Kidney glomerular epithelial cell (primary cell): Measurements from ENCODE around the gene THSD1.
A peak's percentile ranks its signal among the peaks of the same experiment; 100 is the strongest.
"Not testable (repeated sequence)": the region's sequence is repeated elsewhere in the genome, so short reads cannot be mapped to it uniquely, and the experiment has no call there.

Source experiments
- DNase-seq: peaks from one replicate; lab custom pipeline; 2025; lab: John Stamatoyannopoulos, UW

THSD1 gene

DNA sequence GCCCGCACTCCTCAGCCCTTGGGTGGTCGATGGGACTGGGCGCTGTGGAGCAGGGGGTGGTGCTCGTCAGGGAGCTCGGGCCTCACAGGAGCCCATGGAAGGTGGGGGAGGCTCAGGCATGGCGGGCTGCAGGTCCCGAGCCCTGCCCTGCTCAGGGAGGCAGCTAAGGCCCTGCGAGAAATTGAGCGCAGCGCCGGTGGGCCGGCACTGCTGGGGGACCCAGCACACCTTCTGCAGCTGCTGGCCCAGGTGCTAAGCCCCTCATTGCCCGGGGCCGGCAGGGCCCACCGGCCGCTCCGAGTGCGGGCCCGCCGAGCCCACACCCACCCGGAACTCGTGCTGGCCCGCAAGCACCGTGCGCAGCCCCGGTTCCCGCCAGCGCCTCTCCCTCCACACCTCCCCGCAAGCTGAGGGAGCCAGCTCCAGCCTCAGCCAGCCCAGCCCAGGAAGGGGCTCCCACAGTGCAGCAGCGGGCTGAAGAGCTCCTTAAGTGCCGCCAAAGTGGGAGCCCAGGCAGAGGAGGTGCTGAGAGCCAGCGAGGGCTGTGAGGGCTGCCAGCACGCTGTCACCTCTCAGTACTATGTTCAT is 2.2 kb upstream of the THSD1 start:
- not testable (repeated sequence) for DNase-seq

DNA sequence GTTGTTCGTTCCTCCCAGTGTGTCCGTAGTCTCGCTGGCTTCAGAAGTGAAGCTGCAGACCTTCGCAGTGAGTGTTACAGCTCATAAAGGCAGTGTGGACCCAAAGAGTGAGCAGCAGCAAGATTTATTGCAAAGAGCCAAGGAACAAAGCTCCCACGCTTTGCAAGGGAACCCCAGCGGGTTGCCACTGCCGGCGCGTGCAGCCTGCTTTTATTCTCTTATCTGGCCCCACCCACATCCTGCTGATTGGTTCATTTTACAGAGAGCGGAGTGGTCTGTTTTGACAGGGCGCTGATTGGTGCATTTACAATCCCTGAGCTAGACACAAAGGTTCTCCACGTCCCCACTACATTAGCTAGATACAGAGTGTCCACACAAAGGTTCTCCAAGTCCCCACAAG is 1.5 kb upstream of the THSD1 start:
- not testable (repeated sequence) for DNase-seq

DNA sequence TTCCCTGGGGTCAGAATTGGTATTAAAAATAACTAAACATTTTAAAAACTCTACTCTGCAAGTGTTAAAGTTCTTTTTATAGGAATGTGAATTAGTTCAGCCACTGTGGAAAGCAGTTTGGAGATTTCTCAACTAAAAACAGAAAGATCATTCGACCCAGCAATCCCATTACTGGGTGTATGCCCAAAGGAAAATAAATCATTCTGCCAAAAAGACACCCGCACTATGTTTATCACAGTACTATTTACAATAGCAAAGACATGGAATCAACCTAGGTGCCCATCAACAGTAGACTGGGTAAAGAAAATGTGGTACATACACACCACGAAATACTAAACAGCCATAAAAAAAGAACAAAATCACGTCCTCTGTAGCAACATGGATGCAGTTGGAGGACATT is 657 bp upstream of the THSD1 start:
- no peak for DNase-seq

DNA sequence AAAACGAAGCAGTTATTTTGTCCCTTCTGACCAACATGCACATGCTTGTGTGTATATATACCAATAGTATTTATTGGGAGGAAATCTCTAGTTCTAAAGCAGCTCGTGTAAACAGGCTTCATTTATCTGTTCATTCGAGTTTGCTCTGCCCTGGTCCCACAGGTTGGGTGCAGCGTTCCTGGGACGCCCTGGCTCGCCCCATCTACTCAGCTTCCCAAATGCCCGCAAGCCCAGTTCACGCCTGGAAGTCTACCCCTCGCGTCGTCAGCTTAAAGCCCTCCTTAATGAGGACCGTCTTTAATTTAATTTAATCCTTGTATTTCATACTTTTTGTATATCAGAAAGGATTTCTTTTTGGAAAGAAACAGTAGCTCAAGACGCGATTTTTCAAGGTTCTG is 604 bp downstream of the THSD1 start:
- no peak for DNase-seq

DNA sequence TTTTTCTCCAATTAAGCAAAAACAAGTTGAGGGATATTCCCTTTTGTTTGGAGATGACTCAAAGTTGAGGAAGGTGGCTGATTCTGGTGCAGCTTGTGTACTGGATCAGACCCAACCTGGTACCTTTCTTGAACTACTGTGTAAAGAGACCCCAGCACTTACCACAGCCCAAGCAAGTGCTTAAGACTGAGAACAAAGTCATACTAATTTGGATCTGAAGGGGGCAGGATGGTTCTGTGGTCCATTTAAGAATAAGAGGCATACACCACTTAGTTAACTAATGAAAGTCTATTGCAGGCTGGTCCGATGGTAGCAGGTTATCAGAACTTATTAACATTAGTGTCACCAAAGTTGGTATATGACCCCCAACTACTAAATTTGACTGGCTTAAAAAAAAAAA is 6.3 kb downstream of the THSD1 start:
- DNase-seq, result no peak

DNA sequence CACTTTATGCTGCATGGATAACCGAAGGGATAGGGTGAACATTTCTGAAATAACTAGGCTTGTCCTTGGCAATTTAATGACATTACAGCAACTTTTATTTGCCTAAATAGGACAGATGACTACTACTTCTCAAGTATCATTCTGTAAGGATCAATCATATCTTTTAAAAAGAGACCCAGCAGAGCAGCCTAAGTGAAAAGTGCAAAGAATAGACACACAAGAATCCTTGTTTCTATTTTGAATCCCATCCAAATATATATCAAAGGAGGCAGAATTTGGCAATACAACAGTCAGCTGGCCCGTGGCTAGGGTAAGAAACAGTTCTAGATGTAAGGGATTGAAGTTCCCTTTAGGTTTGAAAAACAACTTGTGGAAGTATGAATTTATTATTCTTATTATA is 6.9 kb downstream of the THSD1 start:
- no peak for DNase-seq

DNA sequence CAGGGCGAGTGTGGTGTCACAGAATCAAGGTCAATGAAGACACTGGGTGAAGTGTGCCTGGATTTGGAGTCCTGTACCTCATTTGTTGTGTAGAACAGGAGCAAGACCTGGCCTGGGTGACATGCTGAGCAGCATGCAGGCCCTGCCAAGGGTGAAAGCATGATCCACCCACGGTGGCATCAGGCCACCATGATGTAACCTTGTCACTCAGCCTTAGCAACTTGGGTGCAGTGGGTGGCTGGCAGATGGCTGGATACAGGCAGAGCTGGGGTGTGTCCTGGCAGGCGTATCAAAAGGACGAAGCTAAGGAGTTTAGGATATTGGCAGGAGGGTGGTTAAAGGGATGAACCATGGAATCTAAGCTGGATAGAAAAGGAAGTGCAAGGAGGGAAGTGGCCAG is 10.3 kb downstream of the THSD1 start:
- DNase-seq, result no peak

DNA sequence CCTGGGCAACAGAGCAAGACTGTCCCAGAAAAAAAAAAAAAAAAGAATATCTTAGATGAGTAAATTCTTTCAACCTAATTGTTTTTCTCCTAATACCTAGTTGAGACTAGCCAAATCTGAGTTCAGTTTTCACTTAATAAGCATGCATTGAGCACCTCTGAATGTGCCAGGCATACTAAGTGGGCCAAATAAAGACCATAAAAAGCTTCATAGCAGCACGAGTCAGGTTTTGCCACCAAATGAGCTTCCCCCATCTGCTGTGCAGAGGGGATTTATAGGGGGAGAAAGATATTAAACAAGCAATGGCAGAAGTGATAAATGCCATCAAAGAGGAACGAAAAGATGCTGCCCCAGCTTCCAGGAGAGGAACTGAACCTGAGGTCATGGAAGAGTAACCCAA is 11.4 kb downstream of the THSD1 start:
- DNase-seq, result no peak

DNA sequence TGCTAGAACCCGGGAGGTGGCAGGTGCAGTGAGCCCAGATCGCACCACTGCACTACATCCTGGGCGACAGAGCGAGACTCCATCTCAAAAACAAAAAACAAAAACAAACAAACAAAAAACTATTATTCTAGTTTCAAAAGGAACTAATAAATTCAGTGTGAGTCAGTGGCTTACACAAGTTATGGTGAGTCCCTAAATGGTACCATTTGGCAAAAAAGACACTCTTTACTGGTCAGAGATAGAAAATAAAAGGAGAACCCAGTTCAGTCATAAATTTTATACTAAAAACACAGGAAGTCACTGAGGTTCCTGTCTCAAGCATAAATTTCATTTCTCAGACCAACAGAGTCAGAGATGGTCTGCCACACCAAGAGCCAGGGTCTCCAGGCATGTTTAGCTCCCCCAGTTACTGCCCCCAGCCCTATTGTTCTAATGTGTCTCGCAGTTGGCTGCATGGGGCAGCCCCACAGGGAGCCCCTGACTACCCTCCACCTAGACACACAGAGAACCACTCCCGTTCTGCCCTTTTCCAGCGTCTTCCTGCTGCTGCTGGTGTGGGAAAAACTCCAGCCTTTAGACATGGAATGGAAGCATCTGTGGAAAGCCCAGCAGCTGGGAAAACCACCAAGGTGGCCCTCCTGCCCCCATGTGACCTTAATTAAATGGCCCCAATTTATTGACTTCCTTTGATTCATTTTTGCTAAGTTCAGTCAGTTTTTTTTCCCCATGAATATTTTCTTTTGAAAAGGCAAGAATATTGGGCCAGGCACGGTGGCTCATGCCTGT is 12.2 kb downstream of the THSD1 start:
- no peak for DNase-seq

DNA sequence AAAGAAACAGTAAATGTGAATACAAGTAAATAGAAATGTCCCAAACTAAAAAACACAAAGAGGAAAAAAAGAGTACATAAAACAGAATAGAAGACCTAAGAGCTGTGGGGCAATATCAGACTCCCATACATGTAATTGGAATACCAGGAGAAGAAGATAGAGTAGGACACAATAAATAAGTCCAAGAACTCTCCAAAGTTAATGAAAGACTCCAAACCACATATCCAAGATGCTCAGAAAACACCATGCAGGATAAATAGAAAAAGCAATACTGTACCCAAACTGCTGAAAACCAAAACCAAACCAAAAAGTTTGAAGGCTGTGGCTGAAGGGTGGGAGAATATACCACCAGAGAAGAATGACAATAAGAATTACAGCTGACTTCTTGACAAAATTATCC is 18.3 kb downstream of the THSD1 start:
- DNase-seq, result no peak

DNA sequence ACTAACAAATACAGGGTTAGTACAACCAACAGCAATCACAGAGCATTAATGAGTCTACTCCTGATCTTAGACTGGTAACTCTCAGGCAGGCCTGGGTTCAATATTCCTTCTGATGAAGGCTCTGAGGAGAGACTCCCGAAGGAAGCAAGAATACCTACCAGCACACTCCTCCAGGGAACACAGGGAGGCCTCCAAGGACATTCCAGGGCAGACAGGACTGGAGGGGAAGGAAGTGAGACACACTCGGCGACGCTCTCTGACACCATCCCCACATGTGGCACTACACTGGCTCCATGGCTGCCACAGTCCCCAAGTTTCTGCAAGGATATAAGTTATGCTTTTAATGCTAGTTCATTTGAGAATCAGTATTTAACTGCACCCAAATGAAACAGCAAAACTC is 20.1 kb downstream of the THSD1 start:
- no peak for DNase-seq

DNA sequence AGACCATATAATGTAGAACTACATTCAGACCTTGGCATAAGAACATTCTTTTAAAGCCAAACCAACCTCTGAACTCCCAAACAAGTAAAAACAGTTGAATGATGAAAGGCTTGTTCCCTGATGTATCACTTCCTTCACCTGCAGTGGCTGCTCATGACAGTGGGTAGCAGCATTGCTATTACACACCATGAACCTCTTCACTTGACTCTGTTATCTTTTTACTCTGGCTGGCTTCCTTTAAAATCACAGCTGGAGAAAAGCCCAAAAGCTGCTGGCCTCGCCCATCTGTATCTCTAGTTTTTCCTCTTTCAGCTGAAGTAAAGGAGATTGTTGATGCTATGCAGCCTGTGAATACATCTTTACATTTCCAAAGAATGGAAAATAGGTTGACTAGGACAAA is 22.6 kb downstream of the THSD1 start:
- no peak for DNase-seq

DNA sequence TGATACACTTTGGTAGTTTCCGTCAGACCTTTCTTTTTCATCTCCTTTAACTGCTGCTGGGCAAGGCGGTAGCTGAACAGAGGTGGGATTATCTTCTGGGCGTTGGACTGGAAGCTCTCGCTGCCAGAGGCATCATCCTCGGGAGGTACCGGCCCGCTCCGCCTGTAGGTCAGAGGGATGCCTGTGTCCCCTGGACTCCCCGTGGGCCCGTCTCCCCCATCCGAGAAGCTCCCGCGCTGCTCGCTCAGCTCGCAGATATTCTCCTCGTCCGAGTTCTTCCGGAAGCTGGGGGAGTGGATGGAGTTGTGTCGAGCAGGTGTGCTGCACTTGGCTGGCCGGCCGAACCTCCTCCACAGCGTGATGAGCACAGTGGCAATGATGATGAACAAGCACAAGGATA is 27.7 kb downstream of the THSD1 start:
- no peak for DNase-seq

DNA sequence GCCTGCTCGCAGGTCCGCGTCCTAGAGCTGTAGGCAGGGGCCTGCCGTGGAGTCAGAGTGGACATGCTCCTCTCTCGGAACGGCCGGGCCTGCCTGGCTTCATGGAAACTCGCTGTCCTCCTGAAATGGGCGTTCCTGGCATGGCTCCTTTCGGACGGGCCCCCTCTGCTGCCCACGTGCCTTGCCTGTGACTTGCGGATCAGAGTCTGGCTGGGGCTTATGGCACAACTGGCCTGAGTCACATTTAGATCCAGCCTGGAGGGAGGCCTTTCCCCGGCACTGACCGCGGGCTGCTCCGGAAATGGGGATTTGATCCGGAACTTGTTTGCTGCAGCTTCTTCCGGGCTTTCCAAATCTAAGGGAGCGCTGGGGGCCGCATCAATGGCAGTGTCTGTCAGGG is 28.1 kb downstream of the THSD1 start:
- no peak for DNase-seq

DNA sequence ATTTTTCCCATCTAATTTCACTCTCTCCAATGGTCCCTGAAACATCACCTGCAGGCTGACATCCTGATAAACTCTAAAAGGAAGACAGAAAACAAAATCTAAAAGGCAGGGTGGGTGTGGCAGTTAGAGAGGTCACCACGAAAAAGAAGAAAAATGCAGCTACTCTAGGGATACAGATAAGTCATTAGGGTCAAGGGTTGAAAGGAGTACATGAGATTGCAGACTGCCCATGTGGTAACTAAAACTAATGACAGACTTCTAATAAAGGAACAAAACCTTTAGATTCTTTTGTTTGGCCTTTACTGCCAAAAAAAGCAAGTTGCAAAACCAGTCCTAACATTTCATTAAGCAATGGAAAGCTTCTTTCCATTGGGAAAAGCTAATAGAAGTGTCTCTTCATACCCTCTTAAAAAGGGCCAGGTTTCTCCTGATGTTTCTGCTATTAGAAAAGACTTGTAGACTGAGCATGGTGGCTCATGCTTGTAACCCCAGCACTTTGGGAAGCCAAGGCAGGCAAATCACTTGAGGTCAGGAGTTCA is 31.0 kb downstream of the THSD1 start:
- DNase-seq, result no peak

DNA sequence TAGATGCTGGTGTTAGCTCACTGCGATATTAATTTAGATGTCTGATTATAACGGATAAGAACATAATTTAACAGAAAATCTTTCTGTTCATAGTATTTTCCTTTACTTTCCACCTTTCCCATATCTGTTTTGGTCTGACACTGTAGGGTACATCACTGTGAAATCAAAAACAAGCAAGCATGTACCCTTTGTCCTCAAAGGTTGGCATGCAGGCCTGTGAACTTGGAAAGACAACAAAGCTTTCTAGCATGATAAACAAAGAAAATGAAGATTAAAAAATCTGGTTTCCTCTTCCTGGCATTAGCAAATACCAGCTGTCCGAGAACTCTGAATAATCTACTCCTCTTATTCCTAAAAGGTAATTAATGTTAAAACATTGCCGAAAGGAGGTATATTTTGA is 31.6 kb downstream of the THSD1 start:
- DNase-seq, result no peak

DNA sequence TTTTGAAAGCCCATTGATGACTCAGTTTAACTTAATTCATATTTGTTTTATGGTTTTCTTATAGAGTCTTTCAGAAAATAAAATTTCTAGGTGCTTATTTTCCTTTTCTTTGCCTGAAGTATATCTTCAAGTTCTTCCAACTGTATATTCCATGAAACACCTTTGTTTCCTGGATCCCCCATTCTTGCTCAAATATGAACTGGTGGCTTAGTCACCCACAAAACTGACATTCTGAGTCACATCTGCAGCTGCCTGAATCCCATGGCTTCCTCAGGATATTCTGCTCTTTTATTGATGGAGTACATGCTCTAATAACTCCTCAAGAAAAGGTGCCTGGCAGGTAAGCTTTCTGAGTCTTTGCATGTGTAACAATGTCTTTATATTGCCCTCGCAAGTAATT is 32.7 kb downstream of the THSD1 start:
- peak; percentile 33 for DNase-seq

DNA sequence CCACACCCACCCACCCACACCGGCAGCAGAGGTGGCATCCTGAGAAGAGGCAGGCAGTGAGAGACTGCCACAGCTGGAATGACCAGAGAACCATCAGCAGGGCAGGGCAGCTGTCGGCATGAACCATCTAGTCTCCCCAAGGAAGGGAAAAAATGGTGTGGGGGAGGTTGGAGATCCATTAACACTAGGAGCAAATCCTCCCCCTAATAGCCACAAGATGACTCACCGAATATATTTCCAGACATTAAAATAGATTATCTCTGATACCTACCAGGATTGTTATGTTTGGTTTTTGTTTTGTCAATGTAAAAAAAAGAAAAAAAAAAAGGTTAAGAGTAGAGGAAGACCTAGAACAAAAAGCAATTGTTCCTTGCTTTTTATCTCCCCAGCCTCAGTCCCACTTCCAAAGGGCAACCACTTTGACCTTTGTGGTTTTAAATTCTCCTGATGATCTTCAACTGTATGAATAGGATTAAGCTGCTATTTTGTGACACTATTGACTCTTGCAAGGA is 34.2 kb downstream of the THSD1 start:
- DNase-seq, result peak; percentile 91

DNA sequence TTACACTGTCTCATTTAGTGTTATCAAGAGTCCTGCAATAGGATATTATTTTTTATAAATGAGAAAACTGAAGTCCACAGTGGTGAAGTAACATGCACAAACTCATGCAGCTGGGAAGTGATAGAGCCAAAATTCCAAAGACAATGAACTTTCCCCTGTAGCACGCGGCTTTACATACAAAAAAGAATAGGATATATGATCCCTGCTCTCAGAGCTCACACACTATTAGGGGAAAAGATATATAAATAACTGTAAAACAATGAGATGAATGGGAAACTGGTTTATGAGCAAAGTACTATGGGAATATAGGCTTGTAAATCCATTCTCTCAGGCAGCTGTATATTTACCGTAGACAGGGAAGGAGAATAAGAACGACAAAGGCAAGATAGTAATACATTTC is 39.7 kb downstream of the THSD1 start:
- no peak for DNase-seq

DNA sequence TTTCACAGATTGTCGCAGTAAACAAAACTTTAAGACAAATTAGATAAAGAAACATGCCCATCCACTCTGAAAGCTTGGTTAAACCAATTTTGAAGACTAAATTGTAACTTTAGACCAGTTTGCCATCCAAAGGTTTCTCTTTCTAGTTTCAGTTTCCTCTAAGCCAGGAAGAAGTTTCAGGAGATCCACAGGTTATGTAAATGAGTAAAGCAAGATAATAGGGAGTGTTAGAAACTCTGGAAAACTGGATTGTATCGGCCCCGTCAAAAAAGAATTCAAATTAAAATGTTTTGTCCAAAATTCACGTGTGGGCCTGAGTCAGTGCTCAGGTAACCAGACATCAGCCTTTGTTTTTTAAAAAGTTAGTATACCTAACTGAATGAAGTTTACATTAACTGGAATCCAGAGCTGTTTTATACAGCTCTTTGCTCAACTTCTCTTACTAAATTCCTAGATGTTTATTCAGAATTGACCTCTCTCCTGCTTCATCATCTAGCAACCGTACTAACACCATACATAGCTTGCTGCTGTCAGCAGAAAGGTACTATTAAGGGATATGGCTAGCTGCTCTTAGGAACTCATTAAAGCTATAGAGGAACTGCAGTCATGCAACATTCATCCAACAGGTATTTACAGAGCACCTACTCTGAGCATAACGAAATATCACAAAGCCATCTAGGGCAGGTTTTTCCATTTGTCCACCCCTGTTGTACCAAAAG is 43.6 kb downstream of the THSD1 start:
- peak; percentile 16 for DNase-seq

DNA sequence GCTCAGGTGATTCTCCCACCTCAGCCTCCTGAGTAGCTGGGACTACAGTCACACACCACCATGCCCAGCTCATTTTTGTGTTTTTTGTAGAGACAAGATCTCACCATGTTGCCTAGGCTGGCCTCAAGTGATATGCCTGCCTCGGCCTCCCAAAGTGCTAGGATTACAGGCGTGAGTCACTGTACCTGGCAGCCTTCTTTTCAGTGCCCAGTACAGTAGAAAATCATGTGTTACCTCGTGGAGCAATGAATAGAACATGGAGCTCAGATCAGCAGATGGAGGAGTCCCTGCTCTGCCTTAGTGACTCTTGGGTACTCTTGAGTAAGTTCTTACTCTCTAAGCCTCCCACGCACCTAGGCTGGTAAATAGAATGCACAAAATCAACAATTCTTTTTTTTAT is 44.7 kb downstream of the THSD1 start:
- no peak for DNase-seq

DNA sequence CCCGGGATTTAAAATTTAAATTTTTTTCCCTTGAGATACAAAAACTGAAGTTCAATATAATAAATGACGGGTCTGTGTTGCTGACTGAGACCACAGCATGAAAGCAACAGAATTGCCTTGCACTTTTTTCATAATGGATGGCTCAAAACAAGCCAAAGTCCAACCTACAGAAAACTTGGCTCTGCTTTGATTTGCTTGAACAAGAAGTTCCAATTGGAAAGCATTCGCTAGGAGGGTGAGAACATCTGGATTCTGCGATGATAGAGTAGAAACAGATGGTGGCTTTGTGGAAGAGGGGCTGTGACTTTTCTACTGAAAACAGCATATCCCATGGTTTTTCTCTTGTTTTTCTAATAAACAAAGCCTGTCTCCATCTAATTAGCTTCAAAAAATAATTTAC is 46.4 kb downstream of the THSD1 start:
- DNase-seq, result no peak

DNA sequence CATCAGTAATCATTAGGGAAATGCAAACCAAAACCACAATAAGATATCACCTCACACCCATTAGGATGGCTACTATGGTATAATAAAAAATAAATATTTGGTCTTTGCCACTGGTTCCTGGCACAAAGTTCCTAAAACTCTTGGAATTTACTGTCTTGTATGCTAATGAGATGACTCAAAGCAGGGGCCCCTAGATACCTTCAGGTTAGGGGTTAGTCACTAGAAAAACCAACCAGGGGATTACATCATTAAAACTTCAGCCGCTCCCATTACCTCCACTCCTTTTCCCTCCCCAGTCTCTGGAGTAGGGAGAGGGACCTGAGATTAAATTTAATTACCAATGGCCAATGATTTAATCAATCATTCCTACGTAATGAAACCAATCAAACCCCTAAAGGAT is 49.6 kb downstream of the THSD1 start:
- DNase-seq, result peak; percentile 85
